ENCODE results near the gene TMEM178A. TPM values are rescaled to one million over a fixed set of nuclear protein-coding genes. Genes with fewer than 3 reads are reported as not detected.
"Not testable (repeated sequence)": the region's sequence is repeated elsewhere in the genome, so short reads cannot be mapped to it uniquely, and the experiment has no call there.

The TMEM178A gene
- total RNA-seq, 2 donors from 2014 or later = 0.49 to 1.0 TPM

GRCh38 chr2:39720970-39721369 is 55.3 kb downstream of the TMEM178A start:
- Histone ChIP-seq H3K4me3 (no peak overlapping the region), H3K4me1 (no peaks in the 10 kb centered on the region), H3K9me3 (no peaks in the 10 kb centered on the region), H3K36me3 (no peaks in the 10 kb centered on the region), H3K27me3 (no peaks in the 10 kb centered on the region), H3K27ac (no peak overlapping the region), H3K9ac (ENCODE audit: low read depth in 2 of 2, low read length in 2 of 2) (no peak overlapping the region)
- intact Hi-C loops (cut with DNase I) = no loop called here
- no peak for DNase-seq
- TF ChIP-seq CTCF (IDR thresholded peaks at IDR 0.05) = no peak

- Histone ChIP-seq H3K9ac (ENCODE audit: low read depth in 2 of 2, low read length in 2 of 2) (no peak overlapping the region), H3K4me3 (no peak overlapping the region), H3K9me3 (no peaks in the 10 kb centered on the region), H3K27ac (no peak overlapping the region), H3K36me3 (no peaks in the 10 kb centered on the region), H3K4me1 (no peaks in the 10 kb centered on the region), H3K27me3 (no peaks in the 10 kb centered on the region)
- TF ChIP-seq CTCF (IDR thresholded peaks at IDR 0.05) = no peak
- no peak for DNase-seq
- intact Hi-C loops (cut with DNase I) = no loop called here
Measured at GRCh38 chr2:39723497-39723896, 57.8 kb downstream of the TMEM178A start.

- DNase-seq = no peak
- Histone ChIP-seq H3K9me3 (no peaks in the 10 kb centered on the region), H3K4me1 (no peaks in the 10 kb centered on the region), H3K27me3 (no peaks in the 10 kb centered on the region), H3K4me3 (no peak overlapping the region), H3K9ac (ENCODE audit: low read depth in 2 of 2, low read length in 2 of 2) (no peak overlapping the region), H3K36me3 (no peaks in the 10 kb centered on the region), H3K27ac (no peak overlapping the region)
- intact Hi-C loops (cut with DNase I) = no loop called here
- no peak for TF ChIP-seq CTCF (IDR thresholded peaks at IDR 0.05)
Measured at GRCh38 chr2:39723946-39724827, 58.5 kb downstream of the TMEM178A start.

- H3K27ac ChIP-seq = no peak overlapping the region
- H3K27me3 ChIP-seq = no peaks in the 10 kb centered on the region
- intact Hi-C loops (cut with DNase I) = loop anchor here (5.0 kb wide), 1 partner anchor 212 kb away; no protein-coding TSS in a partner anchor
- TF ChIP-seq CTCF (IDR thresholded peaks at IDR 0.05) = no peak
- no peak overlapping the region for H3K4me3 ChIP-seq
- H3K9ac ChIP-seq (ENCODE audit: low read depth in 2 of 2, low read length in 2 of 2) = no peak overlapping the region
- no peak for DNase-seq
- no peaks in the 10 kb centered on the region for H3K9me3 ChIP-seq
- no peaks in the 10 kb centered on the region for H3K36me3 ChIP-seq
- H3K4me1 ChIP-seq = no peaks in the 10 kb centered on the region
Measured at GRCh38 chr2:39724828-39725144, 59.1 kb downstream of the TMEM178A start.

- intact Hi-C loops (cut with DNase I) = loop anchor here (5.0 kb wide), 1 partner anchor 213 kb away; no protein-coding TSS in a partner anchor
- no peak for TF ChIP-seq CTCF (IDR thresholded peaks at IDR 0.05)
- H3K4me1 ChIP-seq = no peaks in the 10 kb centered on the region
- H3K9me3 ChIP-seq = no peaks in the 10 kb centered on the region
- no peak overlapping the region for H3K4me3 ChIP-seq
- DNase-seq = no peak
- H3K9ac ChIP-seq (ENCODE audit: low read depth in 2 of 2, low read length in 2 of 2) = no peak overlapping the region
- no peak overlapping the region for H3K27ac ChIP-seq
- H3K36me3 ChIP-seq = no peaks in the 10 kb centered on the region
- no peaks in the 10 kb centered on the region for H3K27me3 ChIP-seq
Measured at GRCh38 chr2:39725401-39725800, 59.7 kb downstream of the TMEM178A start.

- H3K27ac ChIP-seq; H3K4me1 ChIP-seq; DNase-seq; H3K4me3 ChIP-seq; H3K36me3 ChIP-seq; H3K27me3 ChIP-seq; H3K9ac ChIP-seq (ENCODE audit: low read depth in 2 of 2, low read length in 2 of 2); H3K9me3 ChIP-seq: not testable (repeated sequence)
- intact Hi-C loops (cut with DNase I) = loop anchor here (2.0 to 5.0 kb wide), 2 partner anchors 216 to 349 kb away; no protein-coding TSS in a partner anchor
Measured at GRCh38 chr2:39728085-39728484, 62.4 kb downstream of the TMEM178A start.
